ENCODE data around the gene NCL.

The NCL gene

GRCh38 chr2:231463698-231464575 is at the start of gene NCL:
TSS of gene NCL (minus strand) at chr2:231464484. CDS start at chr2:231464353, 131 bp downstream.
- peak; percentile 96 for DNase-seq (ENCODE audit: low read depth)

- DNase-seq (ENCODE audit: low read depth) = no peak
Observed at GRCh38 chr2:231513746-231514224, 49.5 kb upstream of the NCL start.

GRCh38 chr2:231512222-231512621 is 47.9 kb upstream of the NCL start:
- DNase-seq (ENCODE audit: low read depth) = no peak

GRCh38 chr2:231503766-231504165 is 39.5 kb upstream of the NCL start:
- DNase-seq (ENCODE audit: low read depth) = no peak

GRCh38 chr2:231502596-231502995 is 38.3 kb upstream of the NCL start:
- DNase-seq (ENCODE audit: low read depth) = no peak

GRCh38 chr2:231497651-231498050 is 33.4 kb upstream of the NCL start:
- DNase-seq (ENCODE audit: low read depth) = no peak

- DNase-seq (ENCODE audit: low read depth) = no peak
Observed at GRCh38 chr2:231494669-231495068, 30.4 kb upstream of the NCL start.

- no peak for DNase-seq (ENCODE audit: low read depth)
Observed at GRCh38 chr2:231490801-231491200, 26.5 kb upstream of the NCL start.

DNA sequence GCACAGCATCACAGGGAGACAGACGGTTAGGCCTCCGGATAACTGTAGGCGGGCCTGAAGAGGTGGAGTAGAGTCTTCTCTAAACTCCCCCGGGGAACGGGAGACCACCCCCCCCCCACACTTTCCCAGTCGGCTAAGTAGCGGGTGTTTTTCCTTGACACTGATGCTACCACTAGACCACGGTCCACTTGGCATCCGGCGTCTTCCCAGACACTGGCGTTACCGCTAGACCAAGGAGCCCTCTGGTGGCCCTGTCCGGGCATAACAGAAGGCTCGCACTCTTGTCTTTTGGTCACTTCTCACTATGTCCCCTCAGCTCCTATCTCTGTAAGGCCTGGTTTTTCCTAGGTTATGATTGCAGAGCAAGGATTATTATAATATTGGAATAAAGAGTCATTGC is 25.7 kb upstream of the NCL start:
- no peak for DNase-seq (ENCODE audit: low read depth)

GRCh38 chr2:231488331-231488730 is 24.0 kb upstream of the NCL start:
- no peak for DNase-seq (ENCODE audit: low read depth)

- DNase-seq (ENCODE audit: low read depth) = no peak
Observed at GRCh38 chr2:231486851-231487596, 22.7 kb upstream of the NCL start.

DNA sequence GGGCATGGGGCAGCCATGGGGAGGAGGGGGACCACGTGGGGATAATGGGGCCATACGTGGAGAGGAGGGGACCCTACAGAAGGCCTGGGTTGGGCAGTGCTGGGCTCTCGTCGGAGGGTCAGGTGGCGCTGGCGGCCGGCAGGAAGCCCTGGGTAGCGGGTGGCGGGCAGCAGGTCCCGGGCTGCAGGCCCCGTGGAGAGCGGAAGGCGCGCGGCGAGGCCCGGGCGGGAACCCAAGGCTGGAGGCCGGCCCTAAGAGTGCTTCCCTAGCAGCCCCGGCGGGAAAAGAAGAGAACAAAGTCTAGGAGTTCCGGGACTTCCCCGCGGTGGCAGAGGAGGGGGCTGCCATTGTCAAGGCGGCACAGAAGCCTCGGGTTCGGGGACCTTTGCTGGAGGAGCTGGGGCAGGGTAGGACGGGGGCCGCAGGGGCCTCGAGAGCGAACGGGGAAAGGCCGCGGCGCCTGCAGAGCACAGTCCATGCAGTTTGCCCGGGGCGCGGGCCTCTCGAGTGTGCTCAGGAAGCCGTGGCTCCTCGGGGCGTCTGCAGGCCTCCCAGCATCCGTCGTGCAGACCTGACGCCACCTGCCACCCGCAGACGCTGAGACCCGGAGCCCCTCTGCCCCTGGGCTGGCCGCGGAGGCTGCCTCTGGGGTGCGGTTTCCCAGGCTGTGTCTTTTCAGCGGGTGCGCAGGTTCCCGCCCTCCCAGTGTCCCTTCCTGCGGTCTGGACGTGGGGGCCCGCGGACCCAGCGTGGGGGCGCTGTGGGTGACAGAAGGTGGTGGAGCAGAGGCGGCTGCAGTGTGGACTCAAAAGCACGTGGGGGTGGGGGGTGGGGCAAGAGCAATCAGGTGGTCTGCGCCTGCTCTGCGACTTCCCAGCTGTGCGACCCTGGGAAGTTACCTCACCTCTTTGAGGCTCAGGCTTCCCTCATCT is 19.4 kb upstream of the NCL start:
- no peak for DNase-seq (ENCODE audit: low read depth)

DNA sequence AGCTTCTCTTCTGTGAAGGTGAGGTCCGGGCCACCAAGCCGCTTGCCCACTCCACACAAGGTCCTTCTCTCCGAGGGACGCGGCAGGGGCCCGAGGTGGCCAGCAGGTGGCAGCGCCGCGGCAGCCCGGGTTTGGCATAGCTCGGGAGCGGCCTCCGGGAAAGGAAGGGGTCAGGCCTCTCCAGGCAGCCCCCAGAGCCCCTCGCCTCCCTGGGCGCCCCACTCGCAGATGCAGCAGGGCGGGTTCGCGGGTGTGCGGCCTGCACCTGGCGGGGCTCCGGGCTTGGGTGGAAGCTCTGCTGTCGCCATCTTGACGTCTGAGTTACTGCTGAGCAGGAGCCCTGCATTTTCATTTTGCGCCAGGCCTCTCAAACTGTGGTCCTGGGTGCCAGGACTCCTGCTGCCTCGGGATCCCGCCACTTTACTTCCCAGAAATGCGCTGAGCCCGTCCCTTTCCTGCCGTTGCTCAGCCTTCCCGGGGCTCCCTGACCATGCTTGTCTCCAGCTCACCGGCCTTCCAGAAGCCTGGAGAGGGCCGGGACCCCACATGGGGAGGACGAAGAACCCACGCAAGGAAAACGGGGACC is 18.6 kb upstream of the NCL start:
- peak; percentile 35 for DNase-seq (ENCODE audit: low read depth)

GRCh38 chr2:231480781-231481180 is 16.5 kb upstream of the NCL start:
- no peak for DNase-seq (ENCODE audit: low read depth)

GRCh38 chr2:231479455-231479854 is 15.2 kb upstream of the NCL start:
- no peak for DNase-seq (ENCODE audit: low read depth)

DNA sequence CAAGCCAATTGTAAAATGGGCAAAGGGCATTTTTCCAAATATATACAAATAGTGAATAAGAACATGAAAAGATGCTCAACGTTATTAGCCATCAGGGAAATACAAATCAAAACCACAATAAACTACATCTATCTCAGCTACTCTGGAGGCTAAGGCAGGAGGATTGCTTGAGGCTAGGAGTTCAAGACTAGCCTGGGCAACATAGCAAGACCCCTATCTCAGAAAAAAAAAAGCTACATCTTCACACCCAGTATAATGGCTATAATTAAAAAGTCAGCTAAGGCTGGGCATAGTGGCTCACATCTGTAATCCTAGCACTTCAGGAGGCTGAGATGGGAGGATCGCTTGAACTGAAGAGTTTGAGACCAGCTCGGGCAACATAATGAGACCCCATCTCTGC is 12.6 kb upstream of the NCL start:
- DNase-seq (ENCODE audit: low read depth) = no peak

DNA sequence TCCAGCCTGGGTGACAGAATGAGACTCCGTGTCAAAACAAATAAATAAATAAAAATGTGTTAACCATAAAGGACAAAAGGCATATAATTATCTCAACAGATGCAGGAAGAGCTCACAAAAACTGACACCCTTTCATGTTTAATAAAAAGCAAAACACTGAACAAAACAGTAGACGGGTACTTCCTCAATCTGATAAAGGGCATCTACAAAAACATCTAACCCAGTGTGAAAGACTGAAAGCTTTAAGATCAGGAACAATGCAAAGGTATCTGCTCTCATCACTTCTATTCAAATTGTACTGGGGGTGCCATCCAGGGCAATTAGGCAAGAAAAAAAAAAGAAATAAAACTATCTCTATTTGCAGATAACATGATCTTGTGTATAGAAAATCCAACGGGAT is 11.7 kb upstream of the NCL start:
- DNase-seq (ENCODE audit: low read depth) = no peak

- no peak for DNase-seq (ENCODE audit: low read depth)
Observed at GRCh38 chr2:231472816-231473215, 8.5 kb upstream of the NCL start.

DNA sequence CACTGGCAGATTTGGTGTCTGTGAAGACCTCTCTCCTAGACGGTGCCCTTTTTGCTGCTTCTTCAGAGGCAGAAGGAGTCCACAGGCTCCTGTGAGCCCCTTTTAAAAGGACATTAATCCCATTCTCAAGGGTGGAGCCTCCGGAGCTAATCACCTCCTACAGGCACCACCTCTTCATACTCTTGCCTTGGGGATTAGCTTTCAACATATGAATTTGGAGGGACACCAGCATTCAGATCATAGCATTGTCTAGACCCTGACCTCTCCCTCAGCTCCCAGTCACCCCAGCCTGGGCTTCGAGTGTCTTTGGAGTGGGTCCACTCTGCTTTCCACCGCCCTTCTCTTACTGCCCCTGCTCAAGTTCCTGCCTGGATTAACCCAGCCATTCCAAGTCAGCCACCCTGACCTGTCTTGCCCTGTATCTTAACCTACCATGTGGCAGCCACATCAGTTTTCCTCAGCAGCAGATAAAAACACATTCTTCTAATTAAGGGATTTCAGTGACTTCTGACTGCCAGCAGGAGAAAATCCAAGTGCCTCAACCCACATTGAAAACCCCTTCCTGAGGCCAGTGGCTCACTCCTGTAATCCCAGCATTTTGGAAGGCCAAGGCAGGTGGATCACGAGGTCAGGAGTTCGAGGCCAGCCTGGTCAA is 6.1 kb upstream of the NCL start:
- no peak for DNase-seq (ENCODE audit: low read depth)

DNA sequence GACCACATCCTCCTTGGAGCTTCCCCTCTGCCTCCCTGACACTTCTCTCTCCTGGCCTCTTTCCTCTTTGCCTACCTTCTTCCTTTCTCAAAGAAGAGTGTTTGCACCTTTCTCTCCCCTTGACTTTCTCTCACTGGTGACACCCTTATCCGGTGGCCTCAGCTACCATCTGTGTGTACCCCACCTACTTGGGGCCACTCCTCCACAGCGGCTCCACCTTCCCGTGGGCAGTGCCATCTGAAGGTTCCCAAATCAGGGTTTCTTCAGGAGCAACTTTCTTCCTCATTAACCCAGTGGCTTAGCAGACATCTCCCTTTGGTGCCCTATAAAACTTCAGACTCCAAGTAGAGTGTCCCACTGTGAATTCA is 5.3 kb upstream of the NCL start:
- no peak for DNase-seq (ENCODE audit: low read depth)
